H9 (cell line): Measurements from ENCODE around the gene NPLOC4. TPM values are rescaled to one million over a fixed set of nuclear protein-coding genes. Genes with fewer than 3 reads are reported as not detected.

Source experiments
- DNase-seq: peaks from one replicate; pipeline ENCODE4 v3.0.0-alpha.2; 2017
- H2AFZ ChIP-seq: one replicate; pipeline ENCODE4 v1.6.1; 2013; ENCODE audit warnings: mild to moderate bottlenecking, low read length, control low read depth, moderate library complexity
- H2AK5ac ChIP-seq: 2 replicates; pipeline ENCODE4 v1.6.1; 2013; ENCODE audit warnings: low read length, control low read depth, mixed read lengths; ENCODE audit not compliant: insufficient read length
- H2BK120ac ChIP-seq: one replicate; pipeline ENCODE4 v1.6.1; 2013; ENCODE audit warnings: low read depth, mild to moderate bottlenecking, low read length, control low read depth, inconsistent platforms; ENCODE audit not compliant: poor library complexity, severe bottlenecking
- H2BK12ac ChIP-seq: 2 replicates; pipeline ENCODE4 v1.6.1; 2013; ENCODE audit warnings: low read length, control low read depth, mixed read lengths, low read depth; ENCODE audit not compliant: insufficient read length
- H2BK15ac ChIP-seq: 2 replicates; pipeline ENCODE4 v1.6.1; 2013; ENCODE audit warnings: low read depth, low read length, control low read depth
- H2BK20ac ChIP-seq: one replicate; pipeline ENCODE4 v1.6.1; 2013; ENCODE audit warnings: low read depth, mild to moderate bottlenecking, low read length, control low read depth, inconsistent platforms; ENCODE audit not compliant: poor library complexity, severe bottlenecking
- H2BK5ac ChIP-seq: 2 replicates; pipeline ENCODE4 v1.6.1; 2013; ENCODE audit warnings: low read length, control low read depth, mixed read lengths; ENCODE audit not compliant: insufficient read length
- H3K14ac ChIP-seq: 2 replicates; pipeline ENCODE4 v1.6.1; 2013; ENCODE audit warnings: low read length, control low read depth; ENCODE audit not compliant: insufficient read depth
- H3K18ac ChIP-seq: 2 replicates; pipeline ENCODE4 v1.6.1; 2013; ENCODE audit warnings: low read depth, mild to moderate bottlenecking, mixed read lengths, low read length, control low read depth; ENCODE audit not compliant: insufficient read length
- H3K23ac ChIP-seq: 2 replicates; pipeline ENCODE4 v1.6.1; 2013; ENCODE audit warnings: low read length, control low read depth, mixed read lengths, low read depth; ENCODE audit not compliant: insufficient read length
- H3K23me2 ChIP-seq: 2 replicates; pipeline ENCODE4 v1.6.1; 2013; ENCODE audit warnings: low read depth, mild to moderate bottlenecking, mixed read lengths, low read length, control low read depth; ENCODE audit not compliant: insufficient read length, poor library complexity, severe bottlenecking
- H3K27ac ChIP-seq: 2 replicates; pipeline ENCODE4 v1.5.1; 2013; ENCODE audit warnings: low read length, control low read depth, mixed read lengths, low read depth; ENCODE audit not compliant: insufficient read length
- H3K27me3 ChIP-seq: 2 replicates; pipeline ENCODE4 v1.6.1; 2013; ENCODE audit warnings: low read length, control low read depth, inconsistent platforms; ENCODE audit not compliant: insufficient read depth
- H3K4ac ChIP-seq: 2 replicates; pipeline ENCODE4 v1.6.1; 2013; ENCODE audit warnings: low read depth, mild to moderate bottlenecking, control low read depth, inconsistent platforms, low read length, moderate library complexity
- H3K4me1 ChIP-seq: 2 replicates; pipeline ENCODE4 v1.6.1; 2013; ENCODE audit warnings: low read length, control low read depth, inconsistent platforms; ENCODE audit not compliant: insufficient read depth
- H3K4me2 ChIP-seq: 2 replicates; pipeline ENCODE4 v1.6.1; 2013; ENCODE audit warnings: low read length, control low read depth, mixed read lengths; ENCODE audit not compliant: insufficient read length, insufficient read depth
- H3K56ac ChIP-seq: 2 replicates; pipeline ENCODE4 v1.6.1; 2013; ENCODE audit warnings: low read depth, mild to moderate bottlenecking, mixed read lengths, low read length, control low read depth; ENCODE audit not compliant: insufficient read length
- H3K79me1 ChIP-seq: 2 replicates; pipeline ENCODE4 v1.6.1; 2013; ENCODE audit warnings: low read depth, mild to moderate bottlenecking, moderate library complexity, low read length, control low read depth, inconsistent platforms; ENCODE audit not compliant: insufficient read depth, poor library complexity, severe bottlenecking
- H3K79me2 ChIP-seq: 2 replicates; pipeline ENCODE4 v1.6.1; 2013; ENCODE audit warnings: low read length, control low read depth, inconsistent platforms; ENCODE audit not compliant: insufficient read depth
- H3K9ac ChIP-seq: 2 replicates; pipeline ENCODE4 v1.6.1; 2013; ENCODE audit warnings: low read length, control low read depth, mixed read lengths; ENCODE audit not compliant: insufficient read length; ENCODE audit errors: extremely low read depth
- H3K9me3 ChIP-seq: one replicate; pipeline ENCODE4 v1.6.1; 2013; ENCODE audit warnings: low read depth, low read length, inconsistent platforms; ENCODE audit not compliant: control insufficient read depth
- H3T11ph ChIP-seq: one replicate; pipeline ENCODE4 v1.6.1; 2013; ENCODE audit warnings: mild to moderate bottlenecking, low read length, control low read depth, inconsistent platforms
- H4K20me1 ChIP-seq: one replicate; pipeline ENCODE4 v1.6.1; 2013; ENCODE audit not compliant: control insufficient read depth, insufficient read length, insufficient read depth
- H4K5ac ChIP-seq: 2 replicates; pipeline ENCODE4 v1.6.1; 2013; ENCODE audit warnings: low read depth, mild to moderate bottlenecking, mixed read lengths, low read length, control low read depth; ENCODE audit not compliant: insufficient read length
- H4K8ac ChIP-seq: replicated peaks from 2 replicates; pipeline ENCODE4 v1.6.1; 2013; ENCODE audit warnings: low read length, control low read depth, mixed read lengths, low read depth; ENCODE audit not compliant: insufficient read length
- H4K91ac ChIP-seq: 2 replicates; pipeline ENCODE4 v1.6.1; 2013; ENCODE audit warnings: low read depth, mild to moderate bottlenecking, moderate library complexity, mixed read lengths, low read length, control low read depth; ENCODE audit not compliant: insufficient read length
- H3K27ac Mint-ChIP-seq, 3 experiments: 2 replicates in 2 of 3; 3 replicates in 1 of 3; pipeline ENCODE4 v1.8.0; 2020 to 2021; ENCODE audit warnings: mixed read lengths in 3 of 3, mild to moderate bottlenecking in 1 of 3, moderate library complexity in 1 of 3
- H3K27me3 Mint-ChIP-seq: 2 replicates; pipeline ENCODE4 v1.8.0; 2021; ENCODE audit warnings: low read depth, mild to moderate bottlenecking, moderate library complexity, mixed read lengths
- H3K36me3 Mint-ChIP-seq, 3 experiments: 2 replicates in 2 of 3; 3 replicates in 1 of 3; pipeline ENCODE4 v1.8.0; 2020 to 2021; ENCODE audit warnings: low read depth in 3 of 3, mixed read lengths in 3 of 3; ENCODE audit not compliant: insufficient read depth in 1 of 3
- H3K4me1 Mint-ChIP-seq, 2 experiments: 2 replicates each; pipeline ENCODE4 v1.8.0; 2020; ENCODE audit warnings: mixed read lengths in 2 of 2
- H3K4me3 Mint-ChIP-seq, 2 experiments: 2 replicates in 1 of 2; 3 replicates in 1 of 2; pipeline ENCODE4 v1.8.0; 2020 to 2021; ENCODE audit warnings: mild to moderate bottlenecking in 2 of 2, mixed read lengths in 2 of 2, moderate library complexity in 1 of 2
- H3K9me3 Mint-ChIP-seq, 2 experiments: 2 replicates in 1 of 2; 3 replicates in 1 of 2; pipeline ENCODE4 v1.8.0; 2020; ENCODE audit warnings: mild to moderate bottlenecking in 2 of 2, mixed read lengths in 2 of 2, moderate library complexity in 1 of 2
- CTCF ChIP-seq: fragments of 200-600 bp; sonication (generic); conservative IDR thresholded peaks from 3 replicates; pipeline ENCODE4 v1.8.0; 2021; ENCODE audit warnings: antibody characterized with exemption, mild to moderate bottlenecking
- WGBS: extraction: QIAGEN DNeasy Blood & Tissue Kit; methylation state at CpG from one replicate; pipeline ENCODE4 v1.1.7; 2013; ENCODE audit warnings: missing lambda C conversion rate, low lambda C conversion rate, mixed read lengths; ENCODE audit not compliant: insufficient read length; ENCODE audit errors: extremely low coverage; 5-methylcytosine and 5-hydroxymethylcytosine counted together
- total RNA-seq: library from RNA; stranded (reverse); gene quantifications from 2 replicates; pipeline ENCODE4 v1.2.1, GENCODE V29; 2021

Gene NPLOC4
- total RNA-seq, 1 experiment from 2014 or later: 103 TPM

- Mint-ChIP-seq H3K27me3 (peaks cover 31% of the 10 kb centered on the region), H3K27ac (no peak overlapping the region), H3K9me3 (no peaks in the 10 kb centered on the region), H3K4me3 (no peak overlapping the region), H3K4me1 (no peaks in the 10 kb centered on the region), H3K36me3 (no peaks in the 10 kb centered on the region)
- Histone ChIP-seq H2BK5ac (no peak overlapping the region), H3K4ac (no peak overlapping the region), H3K27me3 (no peaks in the 10 kb centered on the region; the same call in 1 of the 2 replicates), H3K14ac (no peak overlapping the region), H3K4me2 (no peak overlapping the region), H3K18ac (no peak overlapping the region), H4K5ac (no peak overlapping the region), H3K23ac (no peak overlapping the region), H3K79me1 (no peaks in the 10 kb centered on the region), H4K91ac (no peak overlapping the region), H3K23me2 (no peaks in the 10 kb centered on the region), H3K9ac (no peak overlapping the region), H4K20me1 (peaks cover 3% of the 10 kb centered on the region), H2AK5ac (no peak overlapping the region), H2AFZ (no peak overlapping the region), H2BK20ac (no peak overlapping the region), H4K8ac (no peak overlapping the region), H3K27ac (no peak overlapping the region), H2BK12ac (no peak overlapping the region), H2BK15ac (no peak overlapping the region), H3K4me1 (no peaks in the 10 kb centered on the region), H3K79me2 (no peaks in the 10 kb centered on the region), H3T11ph (no peak overlapping the region), H2BK120ac (no peak overlapping the region), H3K9me3 (no peaks in the 10 kb centered on the region), H3K56ac (no peak overlapping the region)
- WGBS: no CpG with 5 or more reads among the region's 62 CpGs
- no peak for TF ChIP-seq CTCF
- no peak for DNase-seq
Observed at GRCh38 chr17:81528651-81529436, 108.1 kb downstream of the NPLOC4 start.
